Subcutaneous abdominal adipose tissue (tissue), 5 donors: ENCODE results near the gene ABCB9.
A peak's percentile ranks its signal among the peaks of the same experiment; 100 is the strongest.

Source experiments
- H3K27ac ChIP-seq: one replicate; pipeline ENCODE4 v1.7.0; 2013; ENCODE audit warnings: low read depth, mild to moderate bottlenecking, inconsistent platforms, low read length, moderate library complexity
- H3K27me3 ChIP-seq, 5 donors: one replicate each; pipeline ENCODE4 v1.7.0; 2013; ENCODE audit warnings: low read length in 5 of 5, inconsistent platforms in 1 of 5; ENCODE audit not compliant: control insufficient read depth in 5 of 5, insufficient read depth in 4 of 5
- H3K36me3 ChIP-seq, 5 donors: one replicate each; pipeline ENCODE4 v1.7.0; 2013; ENCODE audit warnings: low read length in 5 of 5; ENCODE audit not compliant: control insufficient read depth in 5 of 5, insufficient read depth in 5 of 5
- H3K4me1 ChIP-seq, 5 donors: one replicate each; pipeline ENCODE4 v1.7.0; 2013; ENCODE audit warnings: low read length in 5 of 5, mild to moderate bottlenecking in 3 of 5, moderate library complexity in 1 of 5; ENCODE audit not compliant: control insufficient read depth in 5 of 5, insufficient read depth in 5 of 5
- H3K4me3 ChIP-seq, 5 donors: one replicate each; pipeline ENCODE4 v1.7.0; 2013; ENCODE audit warnings: low read length in 5 of 5, low read depth in 1 of 5
- H3K9ac ChIP-seq, 5 donors: one replicate each; pipeline ENCODE4 v1.7.0; 2013; ENCODE audit warnings: low read length in 5 of 5, mild to moderate bottlenecking in 4 of 5, moderate library complexity in 3 of 5
- H3K9me3 ChIP-seq, 5 donors: one replicate each; pipeline ENCODE4 v1.7.0; 2013; ENCODE audit warnings: low read length in 5 of 5; ENCODE audit not compliant: control insufficient read depth in 5 of 5
- donor health status: healthy.
- donor health status: healthy.
- donor health status: healthy.
- donor health status: healthy.
- donor health status: healthy.

Gene ABCB9

GRCh38 chr12:122951406-122951805, 14.9 kb downstream of the ABCB9 start:
- no peaks in the 10 kb centered on the region for H3K27me3 ChIP-seq
- H3K9me3 ChIP-seq = no peaks in the 10 kb centered on the region
- H3K9ac ChIP-seq = no peak overlapping the region
- H3K4me3 ChIP-seq = no peak overlapping the region
- peaks cover 7 to 19% (median 12%) of the 10 kb centered on the region in 5 donors for H3K4me1 ChIP-seq
- H3K27ac ChIP-seq = no peak overlapping the region
- peaks cover 0 to 3% (median 0%) of the 10 kb centered on the region in 5 donors for H3K36me3 ChIP-seq

- Histone ChIP-seq H3K27ac (no peak overlapping the region), H3K9ac (no peak overlapping the region)
Observed at GRCh38 chr12:122949816-122950675, 16.2 kb downstream of the ABCB9 start.

GRCh38 chr12:122949405-122949804, 16.9 kb downstream of the ABCB9 start:
- Histone ChIP-seq H3K27ac (no peak overlapping the region), H3K36me3 (peaks cover 0 to 5% (median 0%) of the 10 kb centered on the region in 5 donors), H3K9me3 (no peaks in the 10 kb centered on the region), H3K27me3 (no peaks in the 10 kb centered on the region), H3K4me3 (no peak overlapping the region), H3K9ac (no peak overlapping the region), H3K4me1 (peaks cover 7 to 35% (median 25%) of the 10 kb centered on the region in 5 donors)

More at GRCh38 chr12:122949816-122950675, 16.2 kb downstream of the ABCB9 start:
- Histone ChIP-seq H3K9me3 (no peaks in the 10 kb centered on the region), H3K36me3 (peaks cover 0 to 5% (median 0%) of the 10 kb centered on the region in 5 donors), H3K4me3 (no peak overlapping the region), H3K4me1 (peaks cover 7 to 28% (median 18%) of the 10 kb centered on the region in 5 donors), H3K27me3 (no peaks in the 10 kb centered on the region)

GRCh38 chr12:122948605-122949004, 17.7 kb downstream of the ABCB9 start:
- Histone ChIP-seq H3K4me1 (peaks cover 7 to 43% (median 25%) of the 10 kb centered on the region in 5 donors), H3K4me3 (no peak overlapping the region), H3K27me3 (no peaks in the 10 kb centered on the region), H3K9ac (no peak overlapping the region), H3K9me3 (no peaks in the 10 kb centered on the region), H3K27ac (no peak overlapping the region), H3K36me3 (peaks cover 0 to 5% (median 0%) of the 10 kb centered on the region in 5 donors)

- no peaks in the 10 kb centered on the region for H3K27me3 ChIP-seq
- no peaks in the 10 kb centered on the region for H3K9me3 ChIP-seq
- peaks cover 0 to 5% (median 0%) of the 10 kb centered on the region in 5 donors for H3K36me3 ChIP-seq
- peak overlapping the region in 1 of 5 donors; percentile 43 for H3K9ac ChIP-seq
- peak overlapping the region in 2 of 5 donors; percentile 11 to 28 for H3K4me3 ChIP-seq
- peaks cover 7 to 53% (median 25%) of the 10 kb centered on the region in 5 donors for H3K4me1 ChIP-seq
- peak overlapping the region; percentile 70 for H3K27ac ChIP-seq
Observed at GRCh38 chr12:122947352-122947792, 18.9 kb downstream of the ABCB9 start.

- Histone ChIP-seq H3K36me3 (peaks cover 0 to 5% (median 0%) of the 10 kb centered on the region in 5 donors), H3K27me3 (no peaks in the 10 kb centered on the region), H3K27ac (peak overlapping the region; percentile 70), H3K9me3 (no peaks in the 10 kb centered on the region), H3K9ac (peak overlapping the region in 1 of 5 donors; percentile 43), H3K4me1 (peaks cover 7 to 53% (median 25%) of the 10 kb centered on the region in 5 donors), H3K4me3 (peak overlapping the region in 2 of 5 donors; percentile 11 to 28)
Observed at GRCh38 chr12:122946690-122947341, 19.4 kb downstream of the ABCB9 start.

- H3K27ac ChIP-seq = peak overlapping the region; percentile 50
Observed at GRCh38 chr12:122944605-122945592, 21.4 kb downstream of the ABCB9 start.

GRCh38 chr12:122943196-122943595, 23.1 kb downstream of the ABCB9 start:
- H3K36me3 ChIP-seq = peaks cover 0 to 4% (median 0%) of the 10 kb centered on the region in 5 donors
- no peaks in the 10 kb centered on the region for H3K9me3 ChIP-seq
- no peaks in the 10 kb centered on the region for H3K27me3 ChIP-seq
- H3K27ac ChIP-seq = peak overlapping the region; percentile 50
- peak overlapping the region in 2 of 5 donors; percentile 7 to 22 for H3K4me3 ChIP-seq
- H3K4me1 ChIP-seq = peaks cover 7 to 52% (median 25%) of the 10 kb centered on the region in 5 donors
- peak overlapping the region in 1 of 5 donors; percentile 30 for H3K9ac ChIP-seq

More at GRCh38 chr12:122944605-122945592, 21.4 kb downstream of the ABCB9 start:
- peaks cover 7 to 53% (median 25%) of the 10 kb centered on the region in 5 donors for H3K4me1 ChIP-seq
- H3K4me3 ChIP-seq = no peak overlapping the region
- peak overlapping the region in 1 of 5 donors; percentile 4 for H3K9ac ChIP-seq
- no peaks in the 10 kb centered on the region for H3K27me3 ChIP-seq
- H3K9me3 ChIP-seq = no peaks in the 10 kb centered on the region
- H3K36me3 ChIP-seq = peaks cover 0 to 5% (median 0%) of the 10 kb centered on the region in 5 donors

- H3K4me3 ChIP-seq = peak overlapping the region in 1 of 5 donors; percentile 22
- H3K36me3 ChIP-seq = peaks cover 0 to 6% (median under 1%) of the 10 kb centered on the region in 5 donors
- H3K4me1 ChIP-seq = peaks cover 7 to 47% (median 25%) of the 10 kb centered on the region in 5 donors
- H3K27me3 ChIP-seq = no peaks in the 10 kb centered on the region
- no peaks in the 10 kb centered on the region for H3K9me3 ChIP-seq
- H3K27ac ChIP-seq = peak overlapping the region; percentile 50
- no peak overlapping the region for H3K9ac ChIP-seq
Observed at GRCh38 chr12:122942637-122943036, 23.6 kb downstream of the ABCB9 start.
